ENCODE data around the gene WDR45B.
"Not testable (repeated sequence)": the region's sequence is repeated elsewhere in the genome, so short reads cannot be mapped to it uniquely, and the experiment has no call there.

WDR45B gene

DNA sequence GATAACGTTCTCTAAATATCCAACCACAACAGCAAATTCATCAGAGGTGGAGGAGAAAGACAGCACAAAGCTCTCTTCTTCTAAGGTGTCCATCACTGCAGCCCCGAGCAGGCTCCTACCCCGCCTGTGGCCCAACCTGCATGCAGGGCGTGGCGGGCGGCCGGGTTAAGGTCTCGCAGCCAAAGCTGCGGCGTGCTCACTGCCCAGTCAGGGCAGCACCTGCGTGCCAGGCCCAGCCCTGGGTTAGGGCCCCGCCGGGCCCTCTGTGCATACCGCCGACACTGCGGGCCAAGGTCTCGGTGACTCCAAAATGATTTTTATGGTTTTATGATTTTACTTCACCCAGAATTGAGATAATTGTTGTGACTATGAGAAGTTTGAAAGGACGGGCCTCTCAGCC lies 70.9 kb downstream of the WDR45B start:
- no peak for DNase-seq

GRCh38 chr17:82575581-82576221 lies 72.5 kb downstream of the WDR45B start:
- DNase-seq = not testable (repeated sequence)

GRCh38 chr17:82574041-82574440 lies 74.2 kb downstream of the WDR45B start:
- DNase-seq = no peak

- DNase-seq = no peak
Measured at GRCh38 chr17:82571855-82572254, 76.4 kb downstream of the WDR45B start.

DNA sequence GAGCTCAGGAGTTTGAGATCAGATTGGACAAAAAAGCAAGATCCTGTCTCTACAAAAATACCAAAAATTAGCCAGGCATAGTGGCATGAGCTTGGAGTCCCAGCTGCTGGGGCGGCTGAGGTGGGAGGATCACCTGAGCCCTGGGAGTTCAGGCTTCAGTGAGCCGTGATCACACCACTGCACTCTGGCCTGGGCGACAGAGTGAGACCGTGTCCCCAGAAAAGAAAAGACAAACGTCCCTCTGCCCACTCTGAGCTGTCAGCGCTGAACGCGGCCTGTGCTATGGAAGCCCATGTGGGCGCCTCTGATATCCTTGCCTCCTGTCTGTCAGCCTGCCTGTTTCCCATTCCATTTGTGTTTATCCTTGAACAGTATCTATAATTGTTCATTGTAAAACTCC lies 78.0 kb downstream of the WDR45B start:
- no peak for DNase-seq

- no peak for DNase-seq
Measured at GRCh38 chr17:82569621-82570020, 78.6 kb downstream of the WDR45B start.

DNA sequence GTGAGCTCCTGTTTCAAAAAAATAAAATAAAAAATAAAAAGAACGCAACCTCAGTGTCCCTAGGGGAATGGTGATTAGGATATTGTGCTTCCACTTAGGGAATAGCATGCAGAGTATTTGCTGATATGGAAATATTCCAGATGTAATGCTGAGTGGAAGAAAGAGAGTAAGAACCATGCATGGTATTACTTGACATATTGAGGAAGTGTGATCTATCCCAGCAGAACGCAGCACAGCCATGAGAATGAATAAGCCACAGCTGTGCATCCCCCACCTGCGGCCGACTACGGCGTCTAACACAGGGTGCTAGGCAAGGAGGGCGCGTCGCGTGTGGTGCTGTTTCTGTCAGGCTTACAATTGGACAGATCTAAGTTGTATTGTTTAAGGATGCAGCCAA lies 79.2 kb downstream of the WDR45B start:
- DNase-seq = no peak

DNA sequence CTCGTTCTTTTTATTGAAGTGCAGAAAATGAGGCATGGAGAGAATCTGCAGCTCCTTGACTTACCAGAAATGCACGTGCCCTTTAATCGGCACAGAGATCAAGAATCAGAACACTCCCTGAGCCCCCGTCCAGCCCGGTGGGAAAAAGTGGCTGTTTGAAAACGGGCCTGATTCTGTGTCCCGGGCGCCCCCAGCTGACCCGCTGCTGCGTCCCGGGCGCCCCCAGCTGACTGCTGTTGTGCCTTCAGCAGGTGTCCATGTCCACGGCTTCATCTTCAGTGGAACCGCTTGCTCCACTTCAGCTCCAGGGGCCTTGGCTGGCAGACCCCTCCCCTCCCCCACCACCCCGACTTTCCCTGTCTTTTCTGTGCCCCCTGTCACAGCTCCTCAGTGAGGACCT lies 81.0 kb downstream of the WDR45B start:
- DNase-seq = no peak

- DNase-seq = no peak
Measured at GRCh38 chr17:82566129-82566960, 81.9 kb downstream of the WDR45B start.

DNA sequence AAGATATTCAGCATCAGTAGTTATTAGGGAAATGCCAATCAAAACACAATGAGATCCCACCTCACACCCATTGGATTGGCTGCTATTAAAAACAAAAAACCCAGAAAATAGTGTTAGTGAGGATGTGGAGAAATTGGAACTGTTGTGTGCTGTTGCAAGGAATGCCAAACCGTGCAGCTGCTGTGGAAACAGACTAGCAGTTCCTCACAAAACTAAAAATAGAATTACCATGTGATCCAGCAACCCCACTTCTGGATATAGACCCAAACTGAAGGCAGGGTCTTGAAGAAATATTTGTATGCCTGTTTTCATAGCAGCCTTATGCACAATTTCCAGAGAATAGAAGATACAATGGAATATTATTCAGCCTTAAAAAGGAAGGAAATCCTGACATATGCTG lies 82.7 kb downstream of the WDR45B start:
- DNase-seq = no peak
